ELR (cell line): ENCODE results near the gene MED25.

Source experiments
- DNase-seq: peaks from one replicate; pipeline ENCODE4 v3.0.0-alpha.2; 2015; ENCODE audit warnings: low read depth

The MED25 gene

GRCh38 chr19:49873834-49874233, 55.7 kb downstream of the MED25 start:
- DNase-seq = no peak

- DNase-seq = no peak
Observed at GRCh38 chr19:49874503-49875157, 56.5 kb downstream of the MED25 start.

GRCh38 chr19:49875177-49875576, 57.1 kb downstream of the MED25 start:
- DNase-seq = no peak

GRCh38 chr19:49875857-49876421, 57.9 kb downstream of the MED25 start:
- peak; percentile 71 for DNase-seq

GRCh38 chr19:49876422-49877019, 58.4 kb downstream of the MED25 start:
- DNase-seq = peak; percentile 98

GRCh38 chr19:49877020-49877878, 59.2 kb downstream of the MED25 start, which contains the start of the genes AKT1S1 and TBC1D17:
Gene AKT1S1, minus strand, starts transcription at chr19:49877355. Its CDS starts 4,060 bp downstream, at chr19:49873295.
Gene TBC1D17, plus strand, starts transcription at chr19:49877702. Its CDS starts 22 bp downstream, at chr19:49877724.
- peak; percentile 100 for DNase-seq

GRCh38 chr19:49877879-49878743, 60.0 kb downstream of the MED25 start:
- DNase-seq = peak; percentile 98

GRCh38 chr19:49878744-49879070, 60.6 kb downstream of the MED25 start:
- no peak for DNase-seq

- no peak for DNase-seq
Observed at GRCh38 chr19:49879243-49879963, 61.3 kb downstream of the MED25 start.

- no peak for DNase-seq
Observed at GRCh38 chr19:49880162-49880869, 62.2 kb downstream of the MED25 start.

GRCh38 chr19:49881186-49881585, 63.1 kb downstream of the MED25 start:
- DNase-seq = no peak

GRCh38 chr19:49881672-49882394, 63.7 kb downstream of the MED25 start:
- DNase-seq = peak; percentile 57

- no peak for DNase-seq
Observed at GRCh38 chr19:49882643-49883042, 64.6 kb downstream of the MED25 start.

- DNase-seq = no peak
Observed at GRCh38 chr19:49883094-49883493, 65.0 kb downstream of the MED25 start.

- no peak for DNase-seq
Observed at GRCh38 chr19:49884109-49884508, 66.0 kb downstream of the MED25 start.

GRCh38 chr19:49884760-49885159, 66.7 kb downstream of the MED25 start:
- no peak for DNase-seq
